GM12878 (cell line): Measurements from ENCODE around the gene CIAO2A. TPM values are rescaled to one million over a fixed set of nuclear protein-coding genes. Genes with fewer than 3 reads are reported as not detected.

Experiments
- ATAC-seq: fragments of 200-7000 bp; cut with Tn5 transposase; 3 replicates; pipeline ENCODE4 v1.9.1; 2020; ENCODE audit warnings: mild to moderate bottlenecking, moderate library complexity
- BruUV-seq: library from RNA; stranded (reverse); fragments of 400-500 nt; replicated peaks from 2 replicates; lab custom pipeline; 2021; lab: Mats Ljungman, UMichigan
- CTCF ChIA-PET: fragments of 300-600 bp; sonication (Branson Sonifier 250); formaldehyde crosslinking; extraction: SDS; loops from one replicate; lab custom pipeline; 2021; ENCODE audit warnings: inconsistent platforms; lab: Yijun Ruan, JAX
- POLR2A ChIA-PET: fragments of 350-600 bp; formaldehyde crosslinking; extraction: SDS; loops from one replicate; lab custom pipeline; 2021; ENCODE audit warnings: inconsistent platforms; lab: Charles Lee
- RAD21 ChIA-PET: fragments of 300-600 bp; sonication (Branson Sonifier 250); formaldehyde crosslinking; loops from one replicate; lab custom pipeline; 2023; ENCODE audit warnings: antibody characterized with exemption; ENCODE audit not compliant: unreplicated experiment; lab: Charles Lee
- SMC1A ChIA-PET: fragments of 300-600 bp; sonication (Branson Sonifier 250); formaldehyde crosslinking; loops from one replicate; lab custom pipeline; 2023; ENCODE audit not compliant: unreplicated experiment, uncharacterized antibody; lab: Charles Lee
- DNase-seq: peaks from one replicate; pipeline ENCODE4 v3.0.0-alpha.2; 2011; ENCODE audit warnings: low read depth, low spot score
- FAIRE-seq: peaks from 3 replicates; lab custom pipeline; 2011; peaks lifted over from hg19 to GRCh38; lab: Jason Lieb, UNC
- H2AFZ ChIP-seq: 2 replicates; pipeline ENCODE4 v1.6.0; 2011; ENCODE audit warnings: low read depth, low read length, control low read depth; ENCODE audit not compliant: control insufficient read depth
- H3K27ac ChIP-seq: 2 replicates; pipeline ENCODE4 v1.5.1; 2011; ENCODE audit warnings: control low read depth; ENCODE audit not compliant: control insufficient read depth, insufficient read depth
- H3K27me3 ChIP-seq, 2 experiments: replicated peaks in 1 of 2; 2 replicates each; pipeline versions ENCODE4 v1.6.0 to v1.6.1; 2011; ENCODE audit warnings: low read length in 1 of 2; ENCODE audit not compliant: control insufficient read depth in 2 of 2, insufficient read depth in 2 of 2
- H3K36me3 ChIP-seq, 2 experiments: 2 replicates each; pipeline ENCODE4 v1.5.1; 2011; ENCODE audit warnings: low read length in 1 of 2; ENCODE audit not compliant: control insufficient read depth in 2 of 2, insufficient read depth in 2 of 2
- H3K4me1 ChIP-seq: 2 replicates; pipeline ENCODE4 v1.6.1; 2011; ENCODE audit warnings: mild to moderate bottlenecking, low read length, moderate library complexity, mixed read lengths; ENCODE audit not compliant: control insufficient read depth, insufficient read depth
- H3K4me2 ChIP-seq: 2 replicates; pipeline ENCODE4 v1.6.0; 2011; ENCODE audit warnings: control low read depth; ENCODE audit not compliant: control insufficient read depth, insufficient read depth
- H3K4me3 ChIP-seq: fragments of 200-600 bp; sonication (generic); 2 replicates; pipeline ENCODE4 v1.5.1; 2016
- H3K79me2 ChIP-seq: 2 replicates; pipeline ENCODE4 v1.6.0; 2011; ENCODE audit warnings: low read length; ENCODE audit not compliant: control insufficient read depth, insufficient read depth
- H3K9ac ChIP-seq: 2 replicates; pipeline ENCODE4 v1.8.0; 2011; ENCODE audit warnings: low read length, control low read depth, mixed read lengths; ENCODE audit not compliant: control insufficient read depth, insufficient read depth
- H3K9me3 ChIP-seq: replicated peaks from 3 replicates; pipeline ENCODE4 v1.5.1; 2011; ENCODE audit warnings: mild to moderate bottlenecking, low read length; ENCODE audit not compliant: control insufficient read depth, insufficient read depth
- H4K20me1 ChIP-seq: 2 replicates; pipeline ENCODE4 v1.6.0; 2011; ENCODE audit not compliant: control insufficient read depth, insufficient read depth
- ASH2L ChIP-seq: fragments of 300-600, 200-600 bp; sonication (generic); IDR thresholded peaks from 2 replicates; pipeline ENCODE4 v1.6.1; 2017; ENCODE audit warnings: low read depth, mild to moderate bottlenecking, borderline replicate concordance
- BCL11A ChIP-seq: IDR thresholded peaks from 2 replicates; pipeline ENCODE4 v1.6.1; 2011; ENCODE audit warnings: low read depth, low read length
- BMI1 ChIP-seq: fragments of 450-650 bp; IDR thresholded peaks from 2 replicates; pipeline ENCODE4 v1.6.1; 2016; ENCODE audit warnings: mild to moderate bottlenecking, moderate library complexity, borderline replicate concordance
- CBX5 ChIP-seq: sonication (generic); IDR thresholded peaks from 2 replicates; pipeline ENCODE4 v1.6.1; 2016; ENCODE audit warnings: low read depth, moderate library complexity, mild to moderate bottlenecking, inconsistent platforms
- CTCF ChIP-seq, 3 experiments: IDR thresholded peaks in 2 of 3; conservative IDR thresholded peaks in 1 of 3; 2 replicates each; pipeline ENCODE4 v1.5.1; 2011; ENCODE audit warnings: low read depth in 3 of 3, low read length in 3 of 3, mild to moderate bottlenecking in 3 of 3, control low read depth in 2 of 3, moderate library complexity in 2 of 3, inconsistent platforms in 1 of 3, mixed read lengths in 1 of 3; ENCODE audit not compliant: control insufficient read depth in 2 of 3, insufficient read depth in 1 of 3; ENCODE audit errors: extremely low read depth in 1 of 3
- HCFC1 ChIP-seq: fragments of 150-350 bp; IDR thresholded peaks from 2 replicates; pipeline ENCODE4 v1.6.1; 2014; ENCODE audit warnings: low read length
- POLR2A ChIP-seq: IDR thresholded peaks from 2 replicates; pipeline ENCODE4 v1.6.1; 2011; ENCODE audit warnings: low read depth, mild to moderate bottlenecking, low read length
- POU2F2 ChIP-seq: IDR thresholded peaks from 3 replicates; pipeline ENCODE4 v1.6.1; 2011; ENCODE audit warnings: low read depth, mild to moderate bottlenecking, low read length, borderline replicate concordance
- SKIL ChIP-seq: fragments of 450-650 bp; IDR thresholded peaks from 2 replicates; pipeline ENCODE4 v1.6.1; 2017; ENCODE audit warnings: mild to moderate bottlenecking, low read depth, inconsistent platforms; ENCODE audit not compliant: poor library complexity, severe bottlenecking
- SUPT20H ChIP-seq: IDR thresholded peaks from 2 replicates; pipeline ENCODE4 v1.6.1; 2011; ENCODE audit warnings: low read depth, mild to moderate bottlenecking, low read length, moderate library complexity, borderline replicate concordance; ENCODE audit not compliant: control insufficient read depth
- YY1 ChIP-seq: IDR thresholded peaks from 2 replicates; pipeline ENCODE4 v1.6.1; 2011; ENCODE audit warnings: low read depth, mild to moderate bottlenecking, low read length
- ZNF207 ChIP-seq: fragments of 450-650 bp; IDR thresholded peaks from 2 replicates; pipeline ENCODE4 v1.6.1; 2014; ENCODE audit warnings: antibody characterized with exemption, mild to moderate bottlenecking, borderline replicate concordance
- ZNF274 ChIP-seq: IDR thresholded peaks from one replicate; pipeline ENCODE4 v1.8.0; 2011; ENCODE audit not compliant: insufficient read length, insufficient read depth
- WGBS: methylation state at CpG from one replicate; pipeline ENCODE4 v1.1.6; 2016; ENCODE audit warnings: low lambda C conversion rate; ENCODE audit not compliant: insufficient replicate concordance, insufficient coverage; ENCODE audit errors: missing lambda C conversion rate; 5-methylcytosine and 5-hydroxymethylcytosine counted together
- in situ Hi-C: fragments of 300-500 bp; cut with MboI; formaldehyde crosslinking; loops from 9 replicates; pipeline ENCODE4 v1.14.3; 2018; ENCODE audit warnings: mixed read lengths
- intact Hi-C: fragments of 100-400 bp; cut with micrococcal nuclease; formaldehyde crosslinking; loops from one replicate; pipeline ENCODE4 v1.14.2; 2022; ENCODE audit not compliant: unreplicated experiment
- polyA plus RNA-seq, 11 experiments: library from polyadenylated mRNA; depleted of rRNA in 4 of 11; unstranded in 6 of 11; stranded (reverse) in 5 of 11; fragments of >200 nt; fragmentation: Nextera tagmentation in 4 of 11; fragmentation: Illumina TruSeq in 1 of 11; extraction: Ambion mirVana in 4 of 11; extraction: Trizol in 1 of 11; gene quantifications; 1 replicate in 1 of 11; 2 replicates in 10 of 11; pipeline versions ENCODE4 v1.2.1 to v1.2.3, GENCODE V29; 2011 to 2016; ENCODE audit warnings: inconsistent platforms in 2 of 11, missing spikeins in 2 of 11, low read depth in 1 of 11
- total RNA-seq, 4 experiments: library from RNA; depleted of rRNA in 3 of 4; stranded (reverse); fragments of >200 nt in 3 of 4; fragmentation: Illumina TruSeq in 1 of 4; extraction: Trizol in 1 of 4; gene quantifications; 2 replicates each; pipeline versions ENCODE4 v1.2.1 to v1.2.3, GENCODE V29; 2013 to 2021

CIAO2A gene
- total and polyA plus RNA-seq, 10 of the 15 experiments (the other 5 are each of a cell fraction or from before 2014, with no cell fraction given): 94.5 to 400 (median 204) TPM

GRCh38 chr15:64070106-64070505, 23.5 kb downstream of the CIAO2A start:
- in situ Hi-C loops (no loop called here), intact Hi-C loops (no loop called here)
- H4K20me1 ChIP-seq: no peaks in the 10 kb centered on the region
- no peak overlapping the region for H3K27ac ChIP-seq
- DNase-seq: no peak
- no peaks in the 10 kb centered on the region for H3K9me3 ChIP-seq
- RAD21 ChIA-PET: interaction anchor here (2.3 to 3.8 kb wide), 2 partner anchors 23 to 244 kb away, joined by 5 to 16 read pairs; partner anchors contain the start of gene CIAO2A
- POLR2A ChIA-PET: interaction anchor here (0.8 to 3.1 kb wide), 2 partner anchors 178 to 321 kb away, joined by 3 to 11 read pairs; no protein-coding TSS in a partner anchor
- no peak overlapping the region for H3K4me2 ChIP-seq
- CTCF ChIA-PET: interaction anchor here (0.8 to 9.2 kb wide), 15 partner anchors 8 to 534 kb away, joined by 3 to 140 read pairs (median 6); partner anchors contain the start of genes CIAO2A and DAPK2
- peaks cover 7 to 19% of the 10 kb centered on the region in 2 experiments for H3K36me3 ChIP-seq
- no peak for FAIRE-seq
- H3K4me1 ChIP-seq: peaks cover 13% of the 10 kb centered on the region
- no peak for ATAC-seq
- SMC1A ChIA-PET: interaction anchor here (1.7 to 7.6 kb wide), 7 partner anchors 8 to 459 kb away, joined by 6 to 94 read pairs (median 16); no protein-coding TSS in a partner anchor
- BruUV-seq: no TSS peak
- H3K27me3 ChIP-seq: no peaks in the 10 kb centered on the region
- H3K4me3 ChIP-seq: no peak overlapping the region
- no peaks in the 10 kb centered on the region for H3K79me2 ChIP-seq
- 53% methylated on average over 3 of the region's 3 CpGs for WGBS
- no peak overlapping the region for H2AFZ ChIP-seq
- H3K9ac ChIP-seq: no peak overlapping the region
- TF ChIP-seq YY1 (no peak), SUPT20H (no peak), BCL11A (no peak), SKIL (no peak), ZNF207 (no peak), POU2F2 (no peak), ZNF274 (no peak), CTCF (IDR thresholded peaks at IDR 0.05 in 2 of 3, conservative IDR thresholded peaks at IDR 0.05 in 1 of 3; ENCODE audit: control insufficient read depth in 2 of 3, extremely low read depth in 1 of 3, insufficient read depth in 1 of 3, low read depth in 3 of 3, low read length in 3 of 3) (no peak), ASH2L (no peak), HCFC1 (no peak), CBX5 (no peak), BMI1 (no peak), POLR2A (no peak)
